COLO829 (cell line): ENCODE measurements around the gene KIF20A.
"Not testable (repeated sequence)": the region's sequence is repeated elsewhere in the genome, so short reads cannot be mapped to it uniquely, and the experiment has no call there.

ENCODE experiments used
- DNase-seq: peaks from one replicate; pipeline ENCODE4 v3.0.0; 2012; ENCODE audit warnings: low spot score

The KIF20A gene

DNA sequence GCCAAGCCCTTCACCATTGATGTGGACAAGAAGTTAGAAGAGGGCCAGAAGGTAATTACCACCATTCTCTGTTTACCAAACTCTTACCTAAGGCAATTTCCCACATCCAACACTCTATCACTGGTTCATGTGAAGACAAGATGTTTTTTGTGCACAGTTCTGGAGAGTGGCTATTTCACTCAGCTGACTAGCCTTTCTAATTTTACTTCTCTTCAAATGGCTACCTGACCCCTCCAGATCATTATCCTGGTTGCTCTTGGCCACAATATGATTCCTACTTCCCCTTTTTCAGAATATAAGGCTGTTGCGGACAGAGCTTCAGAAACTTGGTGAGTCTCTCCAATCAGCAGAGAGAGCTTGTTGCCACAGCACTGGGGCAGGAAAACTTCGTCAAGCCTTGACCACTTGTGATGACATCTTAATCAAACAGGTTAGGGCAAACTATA, 7.1 kb downstream of the KIF20A start:
- no peak for DNase-seq

DNA sequence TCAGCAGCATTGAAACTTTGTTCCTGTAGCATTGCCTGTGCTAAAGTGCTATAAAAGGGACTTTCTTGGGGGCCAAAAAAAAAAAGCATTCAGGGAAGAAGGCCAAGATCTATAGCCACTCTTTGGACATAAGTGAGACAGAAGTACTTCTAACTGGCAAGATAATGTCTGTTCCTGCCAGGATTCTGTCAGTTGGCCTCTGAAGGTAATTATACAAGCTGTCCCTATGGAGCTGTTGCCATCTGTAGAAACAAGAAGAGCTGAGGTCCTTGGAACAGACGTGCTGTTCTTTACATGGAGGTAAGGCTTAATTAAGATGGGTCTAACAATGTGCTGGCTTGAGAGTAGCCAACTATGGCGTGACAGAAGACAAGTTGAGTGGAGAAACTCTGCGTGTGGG, 9.7 kb downstream of the KIF20A start:
- DNase-seq = no peak

DNA sequence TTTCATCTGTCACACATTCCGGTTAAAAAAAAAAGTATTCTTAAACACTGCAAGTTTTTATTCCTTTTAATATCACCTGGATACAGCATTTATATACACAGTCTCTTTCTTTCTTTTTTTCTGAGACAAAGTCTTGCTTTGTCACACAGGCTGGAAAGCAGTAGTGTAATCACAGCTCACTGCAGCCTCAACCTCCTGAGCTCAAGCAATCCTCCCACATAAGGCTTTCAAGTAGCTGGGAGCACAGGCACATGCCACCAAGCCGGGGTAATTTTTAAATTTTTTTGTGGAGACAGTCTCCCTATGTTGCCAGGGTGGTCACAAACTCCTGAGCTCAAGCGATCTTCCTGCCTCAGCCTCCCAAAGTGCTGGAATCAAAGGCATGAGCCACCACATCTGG, 13.9 kb downstream of the KIF20A start:
- no peak for DNase-seq

DNA sequence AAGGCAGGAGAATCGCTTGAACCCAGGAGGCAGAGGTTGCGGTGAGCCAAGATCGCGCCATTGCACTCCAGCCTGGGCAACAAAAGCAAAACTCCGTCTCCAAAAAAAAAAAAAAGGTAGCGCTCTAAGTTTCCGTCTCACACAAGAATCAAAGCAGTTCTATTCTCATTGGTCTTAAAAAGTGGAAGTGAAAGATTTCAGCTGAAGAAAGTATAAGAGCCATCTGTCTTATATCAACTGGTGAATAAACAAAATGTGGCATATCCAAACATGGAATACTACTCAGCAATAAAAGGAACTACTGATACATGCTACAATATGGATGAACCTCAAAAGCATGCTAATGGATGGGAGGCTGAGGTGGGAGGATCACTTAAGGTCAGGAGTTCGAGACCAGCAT, 14.9 kb downstream of the KIF20A start:
- DNase-seq = not testable (repeated sequence)

DNA sequence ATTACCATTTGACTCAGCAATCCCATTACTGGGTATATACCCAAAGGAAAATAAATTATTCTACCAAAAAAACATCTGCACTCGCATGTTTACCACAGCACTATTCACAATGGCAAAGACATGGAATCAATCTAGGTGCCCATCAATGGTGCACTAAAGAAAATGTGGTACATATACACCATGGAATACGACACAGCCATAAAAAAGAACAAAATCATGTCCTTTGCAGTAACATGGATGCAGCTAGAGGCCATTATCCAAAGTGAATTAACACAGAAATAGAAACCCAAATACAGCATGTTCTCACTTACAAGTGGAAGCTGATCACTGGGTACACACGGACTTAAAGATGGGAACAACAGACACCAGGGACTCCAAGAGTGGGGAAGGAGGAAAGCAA, 32.1 kb downstream of the KIF20A start:
- no peak for DNase-seq

DNA sequence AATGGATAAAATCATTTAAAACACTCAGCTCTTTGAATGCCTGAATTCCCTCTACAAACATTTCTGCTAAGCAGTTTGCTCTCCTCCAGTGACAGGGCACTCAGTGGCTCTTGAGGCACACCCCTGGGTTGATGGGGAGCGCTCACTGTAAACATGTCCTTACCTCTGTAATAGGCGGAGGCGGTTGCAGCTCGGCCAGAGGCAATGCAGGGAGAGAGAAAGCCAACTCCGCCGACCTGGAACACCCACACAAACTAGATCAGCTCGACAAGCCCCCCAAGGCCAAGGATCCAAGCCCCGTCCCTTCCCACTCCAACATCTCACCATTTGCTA, 33.9 kb downstream of the KIF20A start:
- no peak for DNase-seq

DNA sequence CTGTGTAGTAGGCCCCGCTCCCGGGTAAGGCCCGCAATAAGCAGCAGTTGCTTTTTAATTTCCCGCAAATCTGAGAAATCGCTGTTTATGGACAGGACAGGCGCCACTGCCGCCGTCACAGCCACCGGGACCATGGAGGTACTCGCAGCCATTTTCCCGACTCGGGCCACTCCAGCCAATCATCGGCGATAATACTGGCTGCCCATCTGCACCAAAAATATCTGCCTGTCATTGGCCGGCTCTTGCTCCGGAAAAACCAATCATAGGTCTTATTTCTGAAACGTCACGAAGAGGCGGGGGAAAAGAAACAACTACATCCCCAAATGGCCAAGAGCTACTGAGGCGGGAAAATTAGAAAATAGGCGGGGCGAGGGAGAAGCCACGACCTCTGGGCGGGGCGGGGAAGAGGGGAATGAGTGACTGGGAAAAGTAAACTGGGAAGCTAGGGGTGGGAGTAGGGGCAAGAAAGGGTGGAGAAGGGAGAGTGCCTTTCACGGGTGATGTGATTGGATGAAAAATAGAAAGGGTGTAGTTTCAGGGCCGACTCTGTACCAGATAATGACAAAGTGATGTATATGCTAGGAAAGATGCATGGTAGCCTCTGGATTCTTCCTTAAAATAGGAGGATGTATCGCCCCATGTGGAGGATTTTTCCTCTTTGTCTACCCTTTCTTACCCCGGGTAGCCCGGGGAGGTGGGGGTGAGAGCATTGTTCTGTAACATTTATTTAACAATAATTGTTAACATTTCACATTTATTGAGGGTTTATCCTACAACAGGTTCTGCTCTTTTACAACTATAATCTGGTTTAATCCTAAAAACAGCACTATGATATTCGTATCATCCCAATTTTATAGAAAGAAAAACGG, 34.5 kb downstream of the KIF20A start, which contains the start of gene CDC23:
CDC23 (minus strand) TSS at position 163 of the 869 bp plus-strand sequence; CDS start at position 152, 11 bp downstream.
- DNase-seq = peak; percentile 97

DNA sequence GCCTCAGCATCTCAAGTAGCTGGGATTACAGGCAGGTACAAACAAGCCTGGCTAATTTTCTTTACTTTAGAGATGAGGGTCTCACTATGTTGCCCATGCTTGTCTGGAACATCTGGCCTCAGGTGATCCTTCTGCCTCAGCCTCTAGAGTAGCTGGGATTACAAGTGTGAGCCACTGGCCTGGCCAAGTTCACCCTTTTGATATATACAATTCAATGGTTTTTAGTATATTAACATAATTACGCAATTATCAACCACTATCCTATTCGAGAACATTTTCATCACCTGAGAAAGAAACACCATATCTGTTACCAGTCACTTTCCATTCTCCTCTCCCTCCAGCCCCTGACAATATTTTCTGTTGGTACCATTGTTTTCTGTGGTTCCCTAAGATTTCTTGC, 37.9 kb downstream of the KIF20A start:
- DNase-seq = no peak

DNA sequence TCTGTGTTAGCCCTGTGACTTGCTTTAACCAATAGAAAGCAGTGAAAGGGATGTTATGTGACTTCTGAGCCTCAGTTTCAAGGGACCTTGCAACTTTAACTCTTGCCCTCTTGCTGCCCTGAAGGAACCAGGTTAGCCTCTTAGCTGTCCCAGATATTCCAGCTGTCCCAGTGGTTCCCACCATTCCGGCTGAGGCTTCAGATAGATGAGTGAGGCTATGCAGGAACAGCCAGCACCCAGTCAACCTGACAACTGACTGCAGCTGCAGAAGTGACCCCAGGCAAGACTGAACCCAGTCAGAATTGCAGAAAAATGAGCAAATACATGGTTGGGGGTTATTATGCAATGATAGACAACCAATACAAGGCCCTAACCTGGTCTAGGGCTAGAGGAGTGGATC, 44.6 kb downstream of the KIF20A start:
- DNase-seq = no peak

DNA sequence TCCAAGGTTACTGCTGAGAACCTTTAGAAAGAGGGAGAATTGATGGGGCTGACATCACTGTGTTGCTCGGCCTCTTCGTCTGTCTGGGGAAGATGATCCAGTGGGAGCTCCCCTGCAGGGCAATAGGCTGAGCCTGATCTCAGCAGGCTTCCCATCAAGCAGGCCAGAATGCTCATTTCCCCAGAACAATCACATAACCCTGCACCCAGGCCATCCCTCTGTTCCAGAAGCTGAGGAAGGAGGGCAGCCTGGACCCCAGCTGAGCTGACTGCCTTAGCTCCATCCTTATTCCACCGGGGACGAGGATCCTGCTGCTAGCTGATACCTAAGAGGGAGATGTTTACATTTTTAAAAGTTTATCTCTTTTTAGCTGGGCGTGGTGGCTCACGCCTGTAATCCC, 45.8 kb downstream of the KIF20A start:
- DNase-seq = no peak

DNA sequence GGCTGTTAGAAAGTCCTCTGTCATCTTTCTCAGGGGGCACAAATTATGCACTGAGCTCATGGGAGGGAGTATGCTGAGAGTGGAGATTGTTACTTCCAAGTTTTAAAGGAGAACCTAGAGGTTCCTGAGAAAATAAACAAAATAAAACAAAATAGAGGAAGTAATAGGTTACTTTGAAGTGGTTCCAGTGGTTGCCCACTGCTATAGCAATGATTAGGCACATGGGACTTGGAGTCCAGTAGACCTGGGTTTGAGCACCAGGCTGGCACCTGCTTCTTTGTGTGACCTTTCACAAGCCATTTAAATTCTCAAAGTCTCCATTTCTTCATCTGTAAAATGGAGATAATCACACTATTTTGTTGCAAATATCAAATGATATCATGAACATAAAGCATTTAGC, 48.0 kb downstream of the KIF20A start:
- DNase-seq = no peak

DNA sequence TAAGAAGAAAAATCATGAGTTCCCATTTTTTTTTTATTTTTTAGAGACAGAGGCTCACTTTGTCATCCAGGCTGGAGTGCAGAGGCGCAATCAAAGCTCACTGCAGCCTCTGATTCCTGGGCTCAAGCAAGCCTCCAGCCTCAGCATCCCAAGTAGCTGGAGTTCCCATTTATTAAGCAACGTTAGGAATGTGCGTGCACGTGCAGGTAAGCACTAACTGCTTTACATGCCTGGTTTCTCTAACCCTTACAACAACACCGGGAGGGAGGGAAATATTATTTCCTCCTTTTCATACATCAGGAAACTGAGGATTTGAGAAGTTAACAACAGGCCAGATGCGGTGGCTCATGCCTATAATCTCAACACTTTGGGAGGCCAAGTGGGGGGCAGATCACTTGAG, 50.5 kb downstream of the KIF20A start:
- DNase-seq = no peak

DNA sequence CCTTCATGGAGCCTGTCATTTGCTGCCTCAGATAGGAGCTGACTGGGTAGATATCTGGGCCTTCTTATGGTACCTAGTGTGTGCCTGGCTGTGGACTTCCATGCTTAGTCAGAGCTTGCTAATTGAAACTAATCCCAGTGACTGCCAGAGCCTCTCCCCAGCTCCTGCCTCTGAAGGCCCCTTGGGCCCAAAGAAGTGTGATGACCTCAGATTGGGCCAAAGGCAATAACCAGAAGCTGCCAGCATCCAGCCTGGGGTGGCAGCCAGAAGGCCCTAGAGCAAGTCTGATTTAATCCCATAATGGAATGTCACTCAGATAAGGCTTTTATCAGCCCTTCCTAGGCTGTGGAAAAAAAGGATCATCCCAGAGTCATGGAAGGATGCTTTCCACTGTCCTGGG, 51.3 kb downstream of the KIF20A start:
- DNase-seq = no peak

DNA sequence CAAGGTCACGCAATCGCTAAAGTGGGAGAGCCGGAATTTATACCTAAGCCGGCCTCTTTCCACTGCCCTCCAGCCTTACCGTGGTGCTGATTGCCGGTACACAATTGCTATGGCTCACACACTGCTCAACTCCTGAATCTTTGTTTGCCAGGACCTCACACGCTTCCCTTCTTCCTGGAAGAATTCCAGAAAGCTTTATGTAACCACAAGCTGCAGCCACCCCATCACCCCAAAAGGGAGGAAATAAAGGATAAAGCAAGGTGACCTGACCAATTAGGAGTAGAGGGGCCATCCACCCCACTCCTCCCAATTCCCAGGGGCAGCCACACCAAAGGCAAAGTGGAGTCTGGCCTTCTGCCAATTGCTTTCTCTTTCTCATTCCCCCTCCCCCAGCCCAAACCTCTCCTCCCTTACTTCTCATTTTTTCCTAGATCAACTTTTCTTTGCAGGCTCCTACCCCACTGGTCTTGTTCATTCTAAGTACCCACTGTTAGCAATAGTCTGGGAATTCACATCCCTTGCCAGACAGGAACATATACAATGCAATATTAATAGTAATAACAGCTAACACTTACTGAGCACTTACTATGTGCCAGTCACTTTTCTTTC, 52.2 kb downstream of the KIF20A start:
- no peak for DNase-seq

DNA sequence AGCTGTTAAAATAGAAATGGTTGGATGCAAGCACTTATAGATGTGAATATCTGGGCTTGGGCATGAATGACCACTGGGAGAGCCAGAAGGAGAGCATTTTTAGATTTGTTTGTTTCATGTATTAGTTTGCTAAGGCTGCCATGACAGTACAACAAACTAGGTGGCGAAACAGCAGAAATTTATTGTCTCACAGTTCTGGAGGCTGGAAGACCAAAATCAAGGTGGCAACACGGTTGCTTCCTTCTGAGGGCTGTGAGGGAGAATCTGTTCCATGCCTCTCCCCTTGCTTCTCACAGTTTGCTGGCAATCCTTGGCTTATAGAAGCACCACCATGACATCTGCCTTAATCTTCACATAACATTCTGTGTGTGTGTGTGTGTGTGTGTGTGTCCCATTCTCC, 54.4 kb downstream of the KIF20A start:
- no peak for DNase-seq

DNA sequence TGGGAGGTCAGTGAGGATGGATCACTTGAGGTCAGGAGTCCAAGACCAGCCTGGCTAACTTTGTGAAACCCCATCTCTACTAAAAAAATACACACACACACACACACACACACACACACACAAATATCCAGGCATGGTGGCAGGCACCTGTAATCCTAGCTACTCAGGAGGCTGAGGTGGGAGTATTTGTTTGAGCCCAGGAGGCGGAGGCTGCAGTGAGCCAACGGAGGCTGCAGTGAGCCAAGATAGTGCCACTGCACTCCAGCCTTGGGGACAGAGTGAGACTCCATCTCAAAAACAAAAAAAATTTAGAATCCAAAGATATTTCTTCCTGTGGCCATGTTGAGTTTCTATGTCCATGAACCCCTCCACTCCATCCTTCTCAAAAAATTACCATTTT, 55.7 kb downstream of the KIF20A start:
- no peak for DNase-seq
